ENCODE measurements around the gene SIAH3.

- no peak for TF ChIP-seq POLR2AphosphoS5 (IDR thresholded peaks at IDR 0.05; ENCODE audit: low read depth, low read length)
- TF ChIP-seq EZH2phosphoT487 (IDR thresholded peaks at IDR 0.05; ENCODE audit: borderline replicate concordance): no peak
- no peak for TF ChIP-seq YY1 (IDR thresholded peaks at IDR 0.05; ENCODE audit: extremely low read depth, insufficient replicate concordance, low read depth, low read length)
- TF ChIP-seq, protein P1, sequence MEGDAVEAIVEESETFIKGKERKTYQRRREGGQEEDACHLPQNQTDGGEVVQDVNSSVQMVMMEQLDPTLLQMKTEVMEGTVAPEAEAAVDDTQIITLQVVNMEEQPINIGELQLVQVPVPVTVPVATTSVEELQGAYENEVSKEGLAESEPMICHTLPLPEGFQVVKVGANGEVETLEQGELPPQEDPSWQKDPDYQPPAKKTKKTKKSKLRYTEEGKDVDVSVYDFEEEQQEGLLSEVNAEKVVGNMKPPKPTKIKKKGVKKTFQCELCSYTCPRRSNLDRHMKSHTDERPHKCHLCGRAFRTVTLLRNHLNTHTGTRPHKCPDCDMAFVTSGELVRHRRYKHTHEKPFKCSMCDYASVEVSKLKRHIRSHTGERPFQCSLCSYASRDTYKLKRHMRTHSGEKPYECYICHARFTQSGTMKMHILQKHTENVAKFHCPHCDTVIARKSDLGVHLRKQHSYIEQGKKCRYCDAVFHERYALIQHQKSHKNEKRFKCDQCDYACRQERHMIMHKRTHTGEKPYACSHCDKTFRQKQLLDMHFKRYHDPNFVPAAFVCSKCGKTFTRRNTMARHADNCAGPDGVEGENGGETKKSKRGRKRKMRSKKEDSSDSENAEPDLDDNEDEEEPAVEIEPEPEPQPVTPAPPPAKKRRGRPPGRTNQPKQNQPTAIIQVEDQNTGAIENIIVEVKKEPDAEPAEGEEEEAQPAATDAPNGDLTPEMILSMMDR (IDR thresholded peaks at IDR 0.05 in 2 of 3, conservative IDR thresholded peaks at IDR 0.05 in 1 of 3; ENCODE audit: borderline replicate concordance in 1 of 3, insufficient read depth in 1 of 3, low read depth in 2 of 3, low read length in 2 of 3): peak; percentile 17 to 40 (median 38); a peak in 5 of 6 replicates
- TF ChIP-seq POLR2A (IDR thresholded peaks at IDR 0.05; ENCODE audit: borderline replicate concordance, extremely low read depth, insufficient read depth, insufficient read length): no peak
- TF ChIP-seq SP1 (IDR thresholded peaks at IDR 0.05; ENCODE audit: low read depth): no peak
- peak; percentile 57 for TF ChIP-seq RAD21 (IDR thresholded peaks at IDR 0.05; ENCODE audit: low read depth)
Measured at GRCh38 chr13:45817833-45818232, 33.7 kb downstream of the SIAH3 start.
